Measurements from ENCODE around the gene CRAMP1.

DNA sequence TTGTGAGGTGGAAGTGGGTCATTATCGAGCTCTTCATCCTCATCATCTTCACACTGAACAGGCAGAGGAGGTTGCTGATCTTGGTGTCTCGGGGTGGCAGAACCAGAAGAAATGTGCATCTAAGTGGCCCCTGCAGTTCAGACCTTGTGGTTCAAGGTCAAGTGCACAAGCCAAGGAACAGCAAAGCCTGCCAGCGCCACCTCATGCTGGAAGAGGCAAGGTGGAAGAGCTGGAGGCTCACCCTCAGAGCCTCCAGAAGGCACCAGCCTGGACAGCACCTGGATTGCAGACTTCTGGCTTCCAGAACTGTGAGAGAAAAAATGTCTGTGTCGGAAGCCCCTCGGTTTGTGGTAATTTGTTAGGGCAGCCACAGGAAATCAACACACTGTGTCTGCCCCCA is 32.9 kb upstream of the CRAMP1 start:
- TF ChIP-seq EZH2phosphoT487 (IDR thresholded peaks at IDR 0.05; ENCODE audit: insufficient read depth, low read depth) (no peak), EZH2 (IDR thresholded peaks at IDR 0.05; ENCODE audit: insufficient read depth, poor library complexity, severe bottlenecking) (no peak)

Data from GM23248 (cell line).